HG02973 (cell line): ENCODE data around the gene USP32.
"Not testable (repeated sequence)": the region's sequence is repeated elsewhere in the genome, so short reads cannot be mapped to it uniquely, and the experiment has no call there.

Experiments used
- ATAC-seq: cut with Tn5 transposase; IDR thresholded peaks from one replicate; pipeline ENCODE4 v1.9.1; 2021; ENCODE audit warnings: moderate library complexity; ENCODE audit not compliant: unreplicated experiment

The USP32 gene, protein sequence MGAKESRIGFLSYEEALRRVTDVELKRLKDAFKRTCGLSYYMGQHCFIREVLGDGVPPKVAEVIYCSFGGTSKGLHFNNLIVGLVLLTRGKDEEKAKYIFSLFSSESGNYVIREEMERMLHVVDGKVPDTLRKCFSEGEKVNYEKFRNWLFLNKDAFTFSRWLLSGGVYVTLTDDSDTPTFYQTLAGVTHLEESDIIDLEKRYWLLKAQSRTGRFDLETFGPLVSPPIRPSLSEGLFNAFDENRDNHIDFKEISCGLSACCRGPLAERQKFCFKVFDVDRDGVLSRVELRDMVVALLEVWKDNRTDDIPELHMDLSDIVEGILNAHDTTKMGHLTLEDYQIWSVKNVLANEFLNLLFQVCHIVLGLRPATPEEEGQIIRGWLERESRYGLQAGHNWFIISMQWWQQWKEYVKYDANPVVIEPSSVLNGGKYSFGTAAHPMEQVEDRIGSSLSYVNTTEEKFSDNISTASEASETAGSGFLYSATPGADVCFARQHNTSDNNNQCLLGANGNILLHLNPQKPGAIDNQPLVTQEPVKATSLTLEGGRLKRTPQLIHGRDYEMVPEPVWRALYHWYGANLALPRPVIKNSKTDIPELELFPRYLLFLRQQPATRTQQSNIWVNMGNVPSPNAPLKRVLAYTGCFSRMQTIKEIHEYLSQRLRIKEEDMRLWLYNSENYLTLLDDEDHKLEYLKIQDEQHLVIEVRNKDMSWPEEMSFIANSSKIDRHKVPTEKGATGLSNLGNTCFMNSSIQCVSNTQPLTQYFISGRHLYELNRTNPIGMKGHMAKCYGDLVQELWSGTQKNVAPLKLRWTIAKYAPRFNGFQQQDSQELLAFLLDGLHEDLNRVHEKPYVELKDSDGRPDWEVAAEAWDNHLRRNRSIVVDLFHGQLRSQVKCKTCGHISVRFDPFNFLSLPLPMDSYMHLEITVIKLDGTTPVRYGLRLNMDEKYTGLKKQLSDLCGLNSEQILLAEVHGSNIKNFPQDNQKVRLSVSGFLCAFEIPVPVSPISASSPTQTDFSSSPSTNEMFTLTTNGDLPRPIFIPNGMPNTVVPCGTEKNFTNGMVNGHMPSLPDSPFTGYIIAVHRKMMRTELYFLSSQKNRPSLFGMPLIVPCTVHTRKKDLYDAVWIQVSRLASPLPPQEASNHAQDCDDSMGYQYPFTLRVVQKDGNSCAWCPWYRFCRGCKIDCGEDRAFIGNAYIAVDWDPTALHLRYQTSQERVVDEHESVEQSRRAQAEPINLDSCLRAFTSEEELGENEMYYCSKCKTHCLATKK (N-terminal part only)

GRCh38 chr17:60392042-60392844, at the start of gene USP32:
Gene USP32 (minus strand): TSS chr17:60392133. CDS start chr17:60391939, 194 bp downstream.
- peak; percentile 76 for ATAC-seq

GRCh38 chr17:60439501-60439900, 47.6 kb upstream of the USP32 start:
- peak; percentile 57 for ATAC-seq

GRCh38 chr17:60436676-60437075, 44.7 kb upstream of the USP32 start:
- no peak for ATAC-seq

DNA sequence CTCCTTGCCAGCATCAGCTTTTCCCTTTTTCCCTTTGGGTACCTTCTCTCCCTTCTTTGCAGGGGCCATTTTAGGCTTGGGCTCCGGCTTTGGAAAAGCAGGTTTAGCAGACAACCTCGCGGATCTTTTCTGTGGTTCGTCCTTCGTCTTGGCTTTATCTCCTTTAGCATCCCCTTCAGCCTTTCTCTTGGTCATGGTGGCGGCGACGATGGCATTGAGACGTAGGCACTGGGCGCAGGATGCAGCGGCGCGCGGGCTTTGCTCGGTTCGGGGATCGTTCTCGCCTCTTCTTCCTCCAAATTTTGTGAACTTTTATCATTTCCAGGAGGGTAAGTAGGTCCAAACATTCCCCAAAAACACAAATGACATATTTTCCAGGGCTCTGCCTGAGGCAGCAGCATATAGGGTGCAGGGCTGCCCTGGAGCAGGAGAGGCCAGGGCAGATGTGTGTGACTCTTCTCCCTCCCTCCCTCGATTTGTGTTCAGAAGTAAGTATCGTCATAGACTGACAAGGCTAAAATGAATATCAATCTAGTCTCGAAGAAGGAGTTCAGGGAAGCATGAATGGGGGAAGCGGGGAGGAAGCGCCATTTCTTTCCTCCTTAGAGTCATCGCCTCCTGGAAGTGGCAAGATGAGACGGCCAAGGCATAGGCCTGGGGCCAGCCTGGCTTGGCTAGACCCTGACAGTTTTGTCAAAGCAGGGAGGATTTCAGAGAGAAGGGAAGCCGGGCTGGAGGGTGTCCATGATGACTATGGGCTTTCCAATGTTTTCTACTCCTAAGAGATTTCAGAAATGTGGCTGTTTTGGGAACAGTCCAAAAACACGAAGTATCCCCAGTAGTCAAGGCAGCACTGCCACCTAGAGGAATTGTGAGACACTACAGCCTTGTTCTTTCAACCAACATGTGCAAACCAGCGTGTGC, 43.6 kb upstream of the USP32 start:
- ATAC-seq, result peak; percentile 62

DNA sequence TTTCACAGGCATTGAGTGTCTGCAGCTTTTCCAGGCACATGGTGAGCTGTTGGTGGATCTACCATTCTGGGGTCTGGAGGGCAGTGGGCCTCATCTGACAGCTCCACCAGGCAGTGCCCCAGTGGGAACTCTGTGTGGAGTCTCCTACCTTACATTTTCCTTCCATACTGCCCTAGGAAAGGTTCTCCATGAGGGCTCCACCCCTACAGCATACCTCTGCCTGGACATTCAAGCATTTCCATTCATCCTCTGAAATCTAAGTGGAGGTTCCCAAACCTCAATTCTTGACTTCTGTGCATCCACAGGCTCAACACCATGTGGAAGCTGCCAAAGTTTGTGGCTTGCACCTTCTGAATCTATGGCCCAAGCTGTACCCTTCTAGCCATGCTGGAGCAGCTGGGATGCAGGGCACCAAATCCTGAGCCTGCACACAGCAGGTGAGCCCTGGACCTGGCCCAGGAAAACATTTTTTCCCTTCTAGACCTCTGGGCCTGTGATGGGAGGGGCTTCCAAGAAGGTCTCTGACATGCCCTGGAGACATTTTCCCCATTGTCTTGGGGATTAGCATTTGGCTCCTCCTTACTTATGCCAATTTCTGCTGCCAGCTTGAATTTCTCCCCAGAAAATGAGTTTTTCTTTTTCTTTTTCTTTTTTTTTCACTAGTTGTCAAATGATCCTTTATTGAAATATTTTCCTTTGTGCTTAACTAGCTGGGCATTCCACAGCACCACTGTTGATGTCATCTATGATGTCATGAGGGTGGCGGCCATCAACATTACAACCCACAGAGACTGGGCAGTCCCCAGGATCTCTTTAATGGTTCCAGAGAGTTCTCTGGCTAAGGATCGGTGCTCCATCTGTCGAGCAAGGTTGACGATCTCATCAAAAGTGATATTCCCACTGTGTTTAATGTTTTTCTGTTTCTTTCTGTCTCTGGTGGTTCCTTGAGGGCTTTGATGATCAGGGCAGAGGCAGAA, 41.4 kb upstream of the USP32 start:
- not testable (repeated sequence) for ATAC-seq

DNA sequence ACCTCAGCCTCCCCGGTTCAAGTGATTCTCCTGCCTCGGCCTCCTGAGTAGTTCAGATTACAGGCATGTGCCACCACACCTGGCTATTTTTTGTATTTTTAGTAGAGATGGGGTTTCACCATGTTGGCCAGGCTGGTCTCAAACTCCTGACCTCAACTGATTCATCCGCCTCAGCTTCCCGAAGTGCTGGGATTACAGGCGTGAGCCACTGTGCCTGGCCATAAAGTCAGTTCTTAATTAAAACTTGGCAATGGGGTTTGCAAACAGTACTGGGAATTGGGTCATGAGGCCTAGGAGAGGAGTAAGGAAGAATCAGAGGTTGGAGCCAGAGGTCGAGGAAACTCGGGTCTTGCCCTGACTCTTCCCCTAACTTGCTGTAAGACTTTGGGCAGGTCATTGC, 38.6 kb upstream of the USP32 start:
- not testable (repeated sequence) for ATAC-seq

GRCh38 chr17:60428491-60428890, 36.6 kb upstream of the USP32 start:
- ATAC-seq, result not testable (repeated sequence)

DNA sequence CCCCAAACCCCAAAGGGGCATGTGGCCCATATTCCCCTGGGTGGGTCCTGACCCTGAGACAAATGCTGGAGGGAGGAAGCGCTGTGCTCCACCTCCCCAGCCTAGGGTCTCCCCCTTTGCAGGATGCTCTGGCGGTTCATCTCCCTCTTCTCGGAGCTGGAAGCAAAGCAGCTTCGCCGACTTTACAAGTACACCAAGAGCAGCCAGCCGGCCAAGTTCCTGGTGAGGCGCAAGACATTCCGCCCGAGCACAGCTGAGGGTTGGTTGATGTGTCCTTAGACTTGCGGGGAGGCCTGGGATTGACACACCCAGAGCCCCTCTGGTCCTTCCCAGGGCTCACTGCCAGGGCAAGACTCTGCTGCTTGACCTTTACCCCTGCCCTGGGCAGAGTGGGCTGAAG, 34.7 kb upstream of the USP32 start:
- no peak for ATAC-seq

- no peak for ATAC-seq
These were observed 33.7 kb upstream of the USP32 start for GRCh38 chr17:60425626-60426025.

- ATAC-seq, result no peak
These were observed 31.9 kb upstream of the USP32 start for GRCh38 chr17:60423865-60424264.

DNA sequence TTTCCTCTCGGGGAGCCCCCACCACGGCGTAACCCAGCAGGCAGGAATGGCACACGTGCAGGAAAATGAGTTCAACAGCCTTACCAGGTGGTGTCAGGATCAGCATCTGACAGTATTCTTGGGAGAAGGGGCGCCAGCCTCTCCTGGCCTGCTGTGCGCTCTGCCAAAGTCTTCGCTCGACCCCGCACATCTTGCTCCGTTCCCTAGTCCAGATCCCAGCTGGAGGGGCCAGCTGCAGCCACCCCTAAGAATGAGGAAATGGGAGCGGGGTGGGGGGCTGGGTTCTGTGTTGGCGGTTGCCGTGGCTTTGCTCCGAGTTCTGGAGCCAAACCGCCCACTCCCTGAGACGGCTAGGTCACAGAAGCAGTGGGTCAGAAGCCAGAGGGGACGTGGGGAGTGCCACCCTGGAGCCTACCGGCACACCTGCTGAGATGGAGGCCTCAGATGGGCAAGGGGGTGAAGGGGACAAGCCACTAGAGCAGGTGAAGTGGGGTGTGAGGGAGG, 30.3 kb upstream of the USP32 start, which contains the start of gene CHCT1:
Gene CHCT1 (plus strand): TSS at position 328 of the 504 bp plus-strand sequence. CDS start 104 bp downstream, at position 432.
- no peak for ATAC-seq

GRCh38 chr17:60421273-60422161, 29.6 kb upstream of the USP32 start:
- ATAC-seq, result peak; percentile 80

DNA sequence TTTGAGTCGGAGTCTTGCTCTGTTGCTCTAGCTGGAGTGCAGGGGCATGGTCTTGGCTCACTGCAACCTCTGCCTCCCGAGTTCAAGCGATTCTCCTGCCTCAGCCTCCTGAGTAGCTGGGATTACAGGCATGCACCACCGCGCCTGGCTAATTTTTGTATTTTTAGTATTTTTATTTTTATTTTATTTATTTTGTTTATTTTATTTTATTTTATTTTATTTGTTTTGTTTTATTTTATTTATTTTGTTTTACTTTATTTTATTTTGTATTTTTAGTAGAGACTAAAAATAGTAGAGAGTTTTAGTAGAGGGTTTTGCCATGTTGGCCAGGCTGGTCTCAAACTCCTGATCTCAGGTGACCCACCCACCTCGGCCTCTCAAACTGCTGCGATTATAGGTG, 27.9 kb upstream of the USP32 start:
- not testable (repeated sequence) for ATAC-seq

- not testable (repeated sequence) for ATAC-seq
These were observed 27.1 kb upstream of the USP32 start for GRCh38 chr17:60419003-60419402.

DNA sequence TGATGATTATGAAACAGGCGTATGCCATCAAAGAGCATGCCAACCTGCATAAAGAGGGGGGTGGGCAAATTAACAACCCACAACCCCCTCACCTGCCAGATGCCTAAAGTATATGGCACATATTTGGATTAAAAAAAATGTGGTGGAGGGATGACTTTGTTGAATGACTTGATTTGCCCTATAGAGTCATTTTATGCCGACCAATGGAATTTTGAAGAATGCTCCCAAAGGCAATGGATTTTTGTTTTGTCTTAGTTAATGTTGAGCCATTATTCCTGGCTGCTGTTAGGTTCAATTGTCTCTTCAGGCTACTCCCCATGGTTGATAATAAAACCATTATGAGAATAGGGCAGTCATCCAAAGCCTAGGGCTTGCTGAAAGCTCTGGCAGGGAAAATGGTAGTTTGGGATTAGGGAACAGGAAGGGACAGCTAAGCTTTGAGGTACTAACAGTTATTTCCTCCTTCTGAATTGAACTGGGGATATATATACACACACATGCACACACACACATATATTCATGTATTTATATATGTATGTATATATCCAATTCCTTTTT, 24.5 kb upstream of the USP32 start:
- no peak for ATAC-seq

DNA sequence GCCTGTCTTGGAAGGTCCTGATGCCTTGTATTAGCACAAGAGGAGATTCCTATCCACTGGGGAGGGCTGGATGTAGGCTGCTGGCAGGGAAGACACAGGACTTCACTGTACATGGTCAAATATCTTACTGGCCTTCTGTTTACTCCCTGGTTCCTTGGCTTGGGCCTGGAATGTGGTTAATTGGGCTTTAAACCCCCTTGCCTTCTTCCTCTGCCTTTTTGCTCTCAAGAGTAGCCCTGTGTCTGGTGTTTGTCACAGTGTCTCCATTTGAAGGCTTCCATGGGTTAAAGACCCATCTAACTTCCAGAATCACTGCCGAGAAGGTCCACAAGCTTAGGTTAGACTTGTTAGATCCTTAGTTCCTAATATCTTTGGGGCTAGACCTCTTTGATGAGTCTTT, 23.2 kb upstream of the USP32 start:
- ATAC-seq, result no peak
